ENCODE data around the gene UBE2K. TPM values are rescaled to one million over a fixed set of nuclear protein-coding genes. Genes with fewer than 3 reads are reported as not detected.
"Not testable (repeated sequence)": the region's sequence is repeated elsewhere in the genome, so short reads cannot be mapped to it uniquely, and the experiment has no call there.

Gene UBE2K
- total RNA-seq, 2 donors from 2014 or later, result 25.6 to 30.3 TPM

DNA sequence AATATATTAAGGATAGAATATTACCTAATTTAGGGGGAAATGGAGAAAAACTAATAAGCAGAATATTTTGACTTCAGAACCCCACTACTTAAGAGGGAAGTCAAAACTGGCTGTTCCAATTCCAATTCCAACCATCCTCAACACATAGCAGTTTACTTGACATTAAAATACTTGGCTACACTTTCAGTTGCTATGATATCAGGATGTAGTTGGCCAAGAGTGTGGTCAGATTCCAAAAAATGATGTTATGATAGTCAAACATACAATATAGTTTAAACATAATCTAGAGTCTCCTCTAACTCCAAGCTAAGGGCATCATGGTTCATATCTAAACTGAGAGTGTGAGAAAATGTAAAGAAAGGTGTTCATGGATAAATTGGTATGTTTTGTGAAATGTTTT, 42.7 kb upstream of the UBE2K start:
- TF ChIP-seq POLR2A (IDR thresholded peaks at IDR 0.05), result no peak
- TF ChIP-seq, protein P1, sequence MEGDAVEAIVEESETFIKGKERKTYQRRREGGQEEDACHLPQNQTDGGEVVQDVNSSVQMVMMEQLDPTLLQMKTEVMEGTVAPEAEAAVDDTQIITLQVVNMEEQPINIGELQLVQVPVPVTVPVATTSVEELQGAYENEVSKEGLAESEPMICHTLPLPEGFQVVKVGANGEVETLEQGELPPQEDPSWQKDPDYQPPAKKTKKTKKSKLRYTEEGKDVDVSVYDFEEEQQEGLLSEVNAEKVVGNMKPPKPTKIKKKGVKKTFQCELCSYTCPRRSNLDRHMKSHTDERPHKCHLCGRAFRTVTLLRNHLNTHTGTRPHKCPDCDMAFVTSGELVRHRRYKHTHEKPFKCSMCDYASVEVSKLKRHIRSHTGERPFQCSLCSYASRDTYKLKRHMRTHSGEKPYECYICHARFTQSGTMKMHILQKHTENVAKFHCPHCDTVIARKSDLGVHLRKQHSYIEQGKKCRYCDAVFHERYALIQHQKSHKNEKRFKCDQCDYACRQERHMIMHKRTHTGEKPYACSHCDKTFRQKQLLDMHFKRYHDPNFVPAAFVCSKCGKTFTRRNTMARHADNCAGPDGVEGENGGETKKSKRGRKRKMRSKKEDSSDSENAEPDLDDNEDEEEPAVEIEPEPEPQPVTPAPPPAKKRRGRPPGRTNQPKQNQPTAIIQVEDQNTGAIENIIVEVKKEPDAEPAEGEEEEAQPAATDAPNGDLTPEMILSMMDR (IDR thresholded peaks at IDR 0.05), result no peak
- TF ChIP-seq POLR2AphosphoS5 (IDR thresholded peaks at IDR 0.05), result no peak
- H3K27ac ChIP-seq, result peak overlapping the region; percentile 41 to 52
- no peaks in the 10 kb centered on the region for H3K9me3 ChIP-seq
- intact Hi-C loops (cut with DNase I), result no loop called here
- no peak overlapping the region for H3K4me3 ChIP-seq
- no peaks in the 10 kb centered on the region for H3K36me3 ChIP-seq
- no peak for DNase-seq (ENCODE audit: low spot score)
- H3K27me3 ChIP-seq (replicated peaks; ENCODE audit: insufficient read depth), result no peaks in the 10 kb centered on the region
- no peaks in the 10 kb centered on the region for H3K4me1 ChIP-seq (replicated peaks)

DNA sequence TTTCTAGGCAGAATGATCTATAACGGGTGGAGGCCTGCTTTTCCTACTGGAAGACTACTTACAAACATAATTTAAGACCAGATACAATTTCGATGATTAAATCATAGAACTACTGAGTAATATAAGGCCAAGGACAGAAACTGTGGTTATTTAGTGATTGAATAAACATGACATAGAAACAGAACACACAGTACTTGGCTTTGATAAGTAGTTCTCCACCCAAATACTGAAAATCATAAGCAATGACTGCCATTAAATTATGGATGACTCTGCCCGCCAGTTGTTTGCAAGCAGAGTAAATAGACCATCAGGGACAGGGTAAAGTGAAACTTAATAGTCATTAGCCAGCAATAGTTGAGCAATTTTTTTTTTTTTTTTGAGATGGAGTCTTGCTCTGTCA, 42.1 kb upstream of the UBE2K start:
- intact Hi-C loops (cut with DNase I), result no loop called here
- no peak overlapping the region for H3K4me3 ChIP-seq
- WGBS, result 43% methylated on average over 3 of the region's 3 CpGs
- peak; percentile 34 for DNase-seq (ENCODE audit: low spot score)
- peak overlapping the region; percentile 41 to 52 for H3K27ac ChIP-seq
- no peaks in the 10 kb centered on the region for H3K4me1 ChIP-seq (replicated peaks)
- TF ChIP-seq, protein P1 (IDR thresholded peaks at IDR 0.05), result no peak
- peak; percentile 81 for TF ChIP-seq POLR2AphosphoS5 (IDR thresholded peaks at IDR 0.05)
- H3K36me3 ChIP-seq, result no peaks in the 10 kb centered on the region
- H3K9me3 ChIP-seq, result no peaks in the 10 kb centered on the region
- no peaks in the 10 kb centered on the region for H3K27me3 ChIP-seq (replicated peaks; ENCODE audit: insufficient read depth)

DNA sequence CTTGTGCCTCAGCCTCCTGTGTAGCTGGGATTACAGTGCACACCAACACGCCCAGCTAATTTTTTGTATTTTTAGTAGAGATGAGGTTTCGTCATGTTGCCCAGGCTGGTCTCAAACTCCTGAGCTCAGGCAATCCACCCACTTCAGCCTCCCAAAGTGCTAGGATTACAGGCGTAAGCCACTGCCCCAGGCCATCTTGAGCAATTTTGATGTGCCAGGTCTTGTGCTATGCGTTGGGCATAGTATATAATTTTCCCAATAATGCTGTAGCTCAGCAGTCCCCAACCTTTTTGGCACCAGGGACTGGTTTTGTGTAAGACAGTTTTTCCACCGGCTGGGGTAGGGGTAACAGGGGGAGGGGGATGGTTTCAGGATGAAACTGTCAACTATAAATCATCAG, 41.3 kb upstream of the UBE2K start:
- H3K36me3 ChIP-seq; intact Hi-C loops (cut with DNase I); H3K4me3 ChIP-seq; H3K27ac ChIP-seq; H3K9me3 ChIP-seq; H3K27me3 ChIP-seq (replicated peaks; ENCODE audit: insufficient read depth); H3K4me1 ChIP-seq (replicated peaks); DNase-seq (ENCODE audit: low spot score): not testable (repeated sequence)
- WGBS, result 88% methylated on average over 5 of the region's 5 CpGs

DNA sequence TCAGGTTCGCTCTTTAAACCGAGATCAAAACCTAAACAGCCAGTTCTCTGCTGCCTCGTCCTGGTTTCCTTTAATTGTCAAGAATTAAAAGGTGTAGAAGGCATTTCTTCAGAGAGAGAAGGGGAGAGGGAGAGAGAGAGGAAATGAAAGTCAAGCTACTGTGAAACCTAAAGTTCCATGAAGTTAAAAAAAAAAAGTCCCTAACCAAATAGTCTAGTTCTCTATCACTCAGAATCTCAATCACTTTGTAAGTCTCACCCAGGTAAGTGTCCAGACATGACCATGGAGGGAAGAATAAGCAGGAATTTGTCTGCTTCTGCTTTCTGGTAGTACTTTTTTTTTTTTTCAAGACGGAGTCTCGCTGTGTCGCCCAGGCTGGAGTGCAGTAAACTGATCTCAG, 40.5 kb upstream of the UBE2K start:
- Histone ChIP-seq H3K27me3 (replicated peaks; ENCODE audit: insufficient read depth) (no peaks in the 10 kb centered on the region), H3K27ac (no peak overlapping the region), H3K4me3 (no peak overlapping the region), H3K36me3 (no peaks in the 10 kb centered on the region), H3K9me3 (no peaks in the 10 kb centered on the region), H3K4me1 (replicated peaks) (no peaks in the 10 kb centered on the region)
- 85% methylated on average over 6 of the region's 6 CpGs for WGBS
- no peak for DNase-seq (ENCODE audit: low spot score)
- TF ChIP-seq, protein P1 (IDR thresholded peaks at IDR 0.05), result no peak
- TF ChIP-seq POLR2A (IDR thresholded peaks at IDR 0.05) (no peak), POLR2AphosphoS5 (IDR thresholded peaks at IDR 0.05) (no peak)
- intact Hi-C loops (cut with DNase I), result no loop called here

DNA sequence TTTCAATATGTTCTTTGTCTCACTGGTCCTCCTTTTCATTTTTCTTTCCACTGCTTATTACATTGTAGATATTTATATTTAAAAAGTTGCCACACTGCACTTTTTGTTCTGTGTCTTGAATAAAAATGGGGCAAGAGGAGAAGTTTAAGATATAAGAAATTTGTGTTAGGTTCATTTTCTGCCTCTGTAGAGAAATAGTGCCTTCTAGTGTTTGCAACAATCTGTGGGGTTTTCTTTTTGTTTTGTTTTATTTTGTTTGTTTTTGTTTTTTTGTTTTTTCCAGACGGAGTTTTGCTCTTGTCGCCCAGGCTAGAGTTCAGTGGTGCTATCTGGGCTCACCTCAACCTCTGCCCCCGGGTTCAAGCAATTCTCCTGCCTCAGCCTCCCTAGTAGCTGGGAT, 39.2 kb upstream of the UBE2K start:
- H3K27ac ChIP-seq, result no peak overlapping the region

More for the DNA sequence above, 39.2 kb upstream of the UBE2K start:
- H3K36me3 ChIP-seq, result no peaks in the 10 kb centered on the region
- 81% methylated on average over 3 of the region's 3 CpGs for WGBS
- intact Hi-C loops (cut with DNase I), result no loop called here
- no peaks in the 10 kb centered on the region for H3K4me1 ChIP-seq (replicated peaks)
- H3K9me3 ChIP-seq, result no peaks in the 10 kb centered on the region
- no peak for DNase-seq (ENCODE audit: low spot score)
- H3K4me3 ChIP-seq, result no peak overlapping the region
- no peaks in the 10 kb centered on the region for H3K27me3 ChIP-seq (replicated peaks; ENCODE audit: insufficient read depth)
- TF ChIP-seq POLR2AphosphoS5 (IDR thresholded peaks at IDR 0.05), result no peak
- TF ChIP-seq, protein P1 (IDR thresholded peaks at IDR 0.05), result peak in 1 of 4 experiments; percentile 33
